HFFc6 (cell line): ENCODE results near the gene ARHGAP28. TPM values are rescaled to one million over a fixed set of nuclear protein-coding genes. Genes with fewer than 3 reads are reported as not detected.

Experiments
- DNase-seq: peaks from one replicate; pipeline ENCODE4 v3.0.0-alpha.2; 2018
- H3K27ac Mint-ChIP-seq: 2 replicates; pipeline ENCODE4 v1.8.0; 2020; ENCODE audit warnings: mild to moderate bottlenecking, mixed read lengths
- H3K27me3 Mint-ChIP-seq: 2 replicates; pipeline ENCODE4 v1.8.0; 2021; ENCODE audit warnings: mild to moderate bottlenecking, moderate library complexity, mixed read lengths; ENCODE audit not compliant: insufficient read depth
- H3K36me3 Mint-ChIP-seq: 2 replicates; pipeline ENCODE4 v1.8.0; 2021; ENCODE audit warnings: low read depth, mixed read lengths
- H3K4me1 Mint-ChIP-seq: 2 replicates; pipeline ENCODE4 v1.8.0; 2020; ENCODE audit warnings: low read depth, mixed read lengths
- H3K4me3 Mint-ChIP-seq: 2 replicates; pipeline ENCODE4 v1.8.0; 2020; ENCODE audit warnings: mild to moderate bottlenecking, moderate library complexity, mixed read lengths
- H3K9me3 Mint-ChIP-seq: 2 replicates; pipeline ENCODE4 v1.8.0; 2020; ENCODE audit warnings: mild to moderate bottlenecking, mixed read lengths
- total RNA-seq, 6 experiments: library from RNA; stranded (reverse); fragmentation: NEBNext Ultra II Directional; extraction: Animal tissue kit (Norgen Biotek cat#: 25700); gene quantifications; 2 replicates in 1 of 6; 3 replicates in 5 of 6; pipeline ENCODE4 v1.2.3, GENCODE V29; 2021
- TF ChIP-seq, protein P1 (sequence below): fragments of 200-600 bp; sonication (generic); IDR thresholded peaks from 2 replicates; pipeline ENCODE4 v1.5.0; 2021; ENCODE audit warnings: antibody characterized with exemption, mild to moderate bottlenecking

Gene ARHGAP28
- total RNA-seq, 6 experiments from 2014 or later: 0.05 to 0.97 (median 0.39) TPM; not detected in 1

GRCh38 chr18:6687676-6688075, 41.8 kb upstream of the ARHGAP28 start:
- H3K27me3 Mint-ChIP-seq: no peaks in the 10 kb centered on the region; the same call in 1 of the 2 replicates
- no peaks in the 10 kb centered on the region for H3K4me1 Mint-ChIP-seq
- H3K27ac Mint-ChIP-seq: no peak overlapping the region
- H3K4me3 Mint-ChIP-seq: no peak overlapping the region
- peaks cover 23% of the 10 kb centered on the region for H3K9me3 Mint-ChIP-seq
- TF ChIP-seq, protein P1, sequence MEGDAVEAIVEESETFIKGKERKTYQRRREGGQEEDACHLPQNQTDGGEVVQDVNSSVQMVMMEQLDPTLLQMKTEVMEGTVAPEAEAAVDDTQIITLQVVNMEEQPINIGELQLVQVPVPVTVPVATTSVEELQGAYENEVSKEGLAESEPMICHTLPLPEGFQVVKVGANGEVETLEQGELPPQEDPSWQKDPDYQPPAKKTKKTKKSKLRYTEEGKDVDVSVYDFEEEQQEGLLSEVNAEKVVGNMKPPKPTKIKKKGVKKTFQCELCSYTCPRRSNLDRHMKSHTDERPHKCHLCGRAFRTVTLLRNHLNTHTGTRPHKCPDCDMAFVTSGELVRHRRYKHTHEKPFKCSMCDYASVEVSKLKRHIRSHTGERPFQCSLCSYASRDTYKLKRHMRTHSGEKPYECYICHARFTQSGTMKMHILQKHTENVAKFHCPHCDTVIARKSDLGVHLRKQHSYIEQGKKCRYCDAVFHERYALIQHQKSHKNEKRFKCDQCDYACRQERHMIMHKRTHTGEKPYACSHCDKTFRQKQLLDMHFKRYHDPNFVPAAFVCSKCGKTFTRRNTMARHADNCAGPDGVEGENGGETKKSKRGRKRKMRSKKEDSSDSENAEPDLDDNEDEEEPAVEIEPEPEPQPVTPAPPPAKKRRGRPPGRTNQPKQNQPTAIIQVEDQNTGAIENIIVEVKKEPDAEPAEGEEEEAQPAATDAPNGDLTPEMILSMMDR: no peak
- DNase-seq: no peak
- no peaks in the 10 kb centered on the region; the same call in 1 of the 2 replicates for H3K36me3 Mint-ChIP-seq

GRCh38 chr18:6708890-6709289, 20.6 kb upstream of the ARHGAP28 start:
- H3K9me3 Mint-ChIP-seq: peaks cover 31% of the 10 kb centered on the region
- TF ChIP-seq, protein P1: no peak

DNA sequence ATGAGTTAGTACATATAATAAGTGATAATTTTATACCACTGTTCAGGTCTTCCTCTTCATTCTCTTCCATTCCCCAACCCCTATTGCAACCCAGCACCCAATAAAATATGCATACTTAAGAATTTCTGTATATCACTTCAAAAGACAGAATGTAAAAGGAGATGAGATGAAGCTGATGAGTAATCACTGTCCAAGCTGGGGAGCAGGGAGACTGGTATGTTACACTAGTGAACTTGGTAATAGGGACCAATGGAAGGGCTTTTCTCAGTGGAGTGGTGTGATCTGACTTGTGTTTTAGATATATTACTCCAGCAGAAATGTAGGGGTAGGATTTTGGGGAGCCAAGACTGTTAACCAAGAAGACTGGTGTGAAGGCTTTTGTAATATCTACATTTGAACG, 18.0 kb upstream of the ARHGAP28 start:
- H3K27ac Mint-ChIP-seq: no peak overlapping the region
- H3K27me3 Mint-ChIP-seq: peaks cover 2% of the 10 kb centered on the region
- TF ChIP-seq, protein P1: no peak
- peaks cover 26% of the 10 kb centered on the region for H3K9me3 Mint-ChIP-seq
- no peak overlapping the region for H3K4me3 Mint-ChIP-seq
- no peaks in the 10 kb centered on the region for H3K36me3 Mint-ChIP-seq
- no peaks in the 10 kb centered on the region; the same call in 1 of the 2 replicates for H3K4me1 Mint-ChIP-seq
- DNase-seq: no peak

More at GRCh38 chr18:6708890-6709289, 20.6 kb upstream of the ARHGAP28 start:
- DNase-seq: no peak
- no peak overlapping the region for H3K4me3 Mint-ChIP-seq
- no peak overlapping the region for H3K27ac Mint-ChIP-seq
- no peaks in the 10 kb centered on the region for H3K27me3 Mint-ChIP-seq
- no peaks in the 10 kb centered on the region; the same call in 1 of the 2 replicates for H3K4me1 Mint-ChIP-seq
- no peaks in the 10 kb centered on the region for H3K36me3 Mint-ChIP-seq

DNA sequence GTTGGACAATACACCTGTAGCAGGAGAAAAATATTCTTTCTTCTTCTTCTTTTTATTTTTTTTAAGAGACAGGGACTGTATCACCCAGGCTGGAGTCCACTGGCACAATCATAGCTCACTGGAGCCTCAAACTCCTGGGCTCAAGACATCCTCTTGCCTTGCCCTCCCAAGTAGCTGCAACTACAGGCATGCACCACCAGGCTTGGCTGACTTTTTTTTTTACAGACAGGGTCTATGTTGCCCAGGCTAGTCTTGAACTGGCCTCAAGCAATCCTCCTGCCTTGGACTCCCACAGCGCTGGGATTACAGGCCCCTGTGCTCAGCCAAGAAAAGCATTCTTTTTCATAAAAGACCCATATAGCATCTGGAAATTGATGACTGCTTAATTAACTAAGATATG, 17.1 kb upstream of the ARHGAP28 start:
- Mint-ChIP-seq H3K9me3 (peaks cover 25% of the 10 kb centered on the region), H3K27me3 (peaks cover 2% of the 10 kb centered on the region), H3K4me3 (no peak overlapping the region), H3K36me3 (no peaks in the 10 kb centered on the region), H3K27ac (no peak overlapping the region), H3K4me1 (no peaks in the 10 kb centered on the region; the same call in 1 of the 2 replicates)
- no peak for DNase-seq
- TF ChIP-seq, protein P1: no peak

GRCh38 chr18:6714010-6714409, 15.5 kb upstream of the ARHGAP28 start:
- no peaks in the 10 kb centered on the region for H3K36me3 Mint-ChIP-seq

More at GRCh38 chr18:6714010-6714409, 15.5 kb upstream of the ARHGAP28 start:
- H3K4me1 Mint-ChIP-seq: peaks cover 9% of the 10 kb centered on the region; the same call in 1 of the 2 replicates
- no peak overlapping the region for H3K4me3 Mint-ChIP-seq
- TF ChIP-seq, protein P1: no peak
- H3K9me3 Mint-ChIP-seq: peaks cover 25% of the 10 kb centered on the region
- peaks cover 2% of the 10 kb centered on the region for H3K27me3 Mint-ChIP-seq
- H3K27ac Mint-ChIP-seq: no peak overlapping the region
- DNase-seq: no peak
